Measurements from ENCODE around the gene CFAP141.

Gene CFAP141

GRCh38 chr1:154222918-154223317, 16.8 kb upstream of the CFAP141 start:
- H3K9me3 ChIP-seq (ENCODE audit: low read length) = no peaks in the 10 kb centered on the region
- H3K9ac ChIP-seq (ENCODE audit: low read length) = no peak overlapping the region
- peak overlapping the region in 1 of 2 donors; percentile 67 for H3K4me3 ChIP-seq (ENCODE audit: low read depth in 1 of 2, low read length in 2 of 2)
- H3K4me1 ChIP-seq (ENCODE audit: insufficient read depth, low read length) = peaks cover 43% of the 10 kb centered on the region
- no peaks in the 10 kb centered on the region for H3K27me3 ChIP-seq (ENCODE audit: control insufficient read depth in 1 of 2, insufficient read depth in 2 of 2, low read length in 2 of 2)
- H3K36me3 ChIP-seq (ENCODE audit: insufficient read depth, low read length) = peaks cover 29% of the 10 kb centered on the region
- no peak overlapping the region for H3K27ac ChIP-seq (ENCODE audit: low read depth, low read length)

- Histone ChIP-seq H3K36me3 (ENCODE audit: insufficient read depth, low read length) (peaks cover 30% of the 10 kb centered on the region), H3K9ac (ENCODE audit: low read length) (peak overlapping the region; percentile 85), H3K27me3 (ENCODE audit: control insufficient read depth in 1 of 2, insufficient read depth in 2 of 2, low read length in 2 of 2) (no peaks in the 10 kb centered on the region), H3K4me1 (ENCODE audit: insufficient read depth, low read length) (peaks cover 45% of the 10 kb centered on the region), H3K4me3 (ENCODE audit: low read depth in 1 of 2, low read length in 2 of 2) (peak overlapping the region in 1 of 2 donors; percentile 67), H3K9me3 (ENCODE audit: low read length) (no peaks in the 10 kb centered on the region), H3K27ac (ENCODE audit: low read depth, low read length) (no peak overlapping the region)
These were observed 16.4 kb upstream of the CFAP141 start for GRCh38 chr1:154222518-154222917.

GRCh38 chr1:154221278-154222001, 15.3 kb upstream of the CFAP141 start:
- Histone ChIP-seq H3K9me3 (ENCODE audit: low read length) (no peaks in the 10 kb centered on the region), H3K4me3 (ENCODE audit: low read depth in 1 of 2, low read length in 2 of 2) (peak overlapping the region; percentile 67 to 90), H3K27ac (ENCODE audit: low read depth, low read length) (peak overlapping the region; percentile 88), H3K27me3 (ENCODE audit: control insufficient read depth in 1 of 2, insufficient read depth in 2 of 2, low read length in 2 of 2) (no peaks in the 10 kb centered on the region), H3K9ac (ENCODE audit: low read length) (peak overlapping the region; percentile 85), H3K4me1 (ENCODE audit: insufficient read depth, low read length) (peaks cover 50% of the 10 kb centered on the region), H3K36me3 (ENCODE audit: insufficient read depth, low read length) (peaks cover 27% of the 10 kb centered on the region)

- Histone ChIP-seq H3K4me1 (ENCODE audit: insufficient read depth, low read length) (peaks cover 50% of the 10 kb centered on the region), H3K27ac (ENCODE audit: low read depth, low read length) (peak overlapping the region; percentile 88), H3K4me3 (ENCODE audit: low read depth in 1 of 2, low read length in 2 of 2) (peak overlapping the region; percentile 67 to 90), H3K9ac (ENCODE audit: low read length) (peak overlapping the region; percentile 85), H3K27me3 (ENCODE audit: control insufficient read depth in 1 of 2, insufficient read depth in 2 of 2, low read length in 2 of 2) (no peaks in the 10 kb centered on the region), H3K36me3 (ENCODE audit: insufficient read depth, low read length) (peaks cover 25% of the 10 kb centered on the region), H3K9me3 (ENCODE audit: low read length) (no peaks in the 10 kb centered on the region)
These were observed 14.8 kb upstream of the CFAP141 start for GRCh38 chr1:154220970-154221277.

DNA sequence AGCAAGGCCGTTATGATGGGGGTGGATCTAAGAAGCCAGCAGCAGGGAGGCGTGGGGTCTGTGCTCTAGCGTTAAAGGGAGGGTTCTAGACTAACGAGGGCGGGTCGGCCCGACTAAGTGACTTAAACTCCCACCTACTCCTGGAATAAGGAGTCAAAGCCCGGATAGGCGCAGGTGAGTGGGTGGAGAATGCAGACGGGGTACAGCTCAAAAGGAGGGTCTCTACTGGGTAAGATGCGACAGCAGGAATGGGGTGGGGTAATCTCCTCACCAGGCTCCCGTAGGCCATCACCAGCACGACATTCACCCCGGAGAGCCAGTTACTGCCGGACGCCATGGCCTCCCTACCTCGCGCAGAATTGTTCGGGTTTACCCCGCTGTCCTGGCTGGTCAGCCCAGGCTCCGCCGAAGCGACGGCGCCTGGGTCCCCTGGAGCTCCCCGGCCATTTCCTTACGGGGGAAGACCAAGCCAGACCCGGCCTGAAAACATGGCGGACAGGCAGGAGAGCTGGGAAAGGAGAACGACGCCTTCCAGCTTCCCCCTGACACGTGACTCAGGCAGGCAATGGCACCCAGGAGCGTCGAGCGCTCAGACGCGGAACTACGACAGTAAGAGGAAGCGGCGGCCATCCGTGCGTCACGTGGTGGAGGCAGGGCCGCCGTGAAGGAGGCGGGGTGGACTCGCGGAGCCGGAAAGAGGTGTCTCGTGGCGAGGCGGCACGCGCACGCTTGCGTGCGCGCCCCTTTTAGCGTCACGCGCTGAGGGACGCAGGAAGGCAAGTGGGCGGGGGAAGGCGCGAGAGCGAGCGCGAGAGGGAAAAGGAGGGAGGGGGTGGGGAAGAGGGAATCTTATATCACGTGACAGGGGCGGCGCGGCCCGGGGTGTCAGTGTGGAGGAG, 14.2 kb upstream of the CFAP141 start, which contains the start of gene UBAP2L:
Gene UBAP2L, plus strand, starts transcription at position 885 of the 899 bp plus-strand sequence. CDS start 4,169 bp downstream, outside the sequence.
- no peaks in the 10 kb centered on the region for H3K27me3 ChIP-seq (ENCODE audit: control insufficient read depth in 1 of 2, insufficient read depth in 2 of 2, low read length in 2 of 2)

DNA sequence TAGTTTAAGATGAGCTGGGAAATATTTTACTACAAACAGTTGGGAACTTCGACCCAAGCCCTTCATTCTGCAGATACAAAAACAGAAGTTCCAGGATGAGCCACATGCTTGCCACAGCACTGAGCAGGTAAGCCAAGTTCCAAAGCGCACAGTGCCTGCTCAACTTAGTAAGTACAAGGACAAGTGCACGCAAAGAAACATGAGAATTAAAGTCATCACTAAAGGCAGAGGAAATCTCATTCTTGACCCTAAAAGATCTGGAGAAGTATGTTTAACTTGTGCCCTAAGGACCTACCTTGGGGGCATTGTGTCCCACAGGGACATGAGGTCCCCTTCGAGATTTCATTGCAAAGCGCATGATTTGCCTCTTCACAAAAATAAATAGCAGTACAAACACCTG, 13.4 kb upstream of the CFAP141 start:
- peak overlapping the region; percentile 100 for H3K9ac ChIP-seq (ENCODE audit: low read length)
- H3K4me1 ChIP-seq (ENCODE audit: insufficient read depth, low read length) = peaks cover 50% of the 10 kb centered on the region
- peak overlapping the region; percentile 95 for H3K27ac ChIP-seq (ENCODE audit: low read depth, low read length)

More for the DNA sequence above, 14.2 kb upstream of the CFAP141 start, which contains the start of gene UBAP2L:
- H3K9ac ChIP-seq (ENCODE audit: low read length) = peak within 1 kb of the TSS; percentile 100
- peak within 1 kb of the TSS; percentile 95 for H3K27ac ChIP-seq (ENCODE audit: low read depth, low read length)
- H3K4me3 ChIP-seq (ENCODE audit: low read depth in 1 of 2, low read length in 2 of 2) = peak within 1 kb of the TSS; percentile 90 to 97
- no peaks in the 10 kb centered on the region for H3K9me3 ChIP-seq (ENCODE audit: low read length)
- H3K4me1 ChIP-seq (ENCODE audit: insufficient read depth, low read length) = peaks cover 50% of the 10 kb centered on the region
- H3K36me3 ChIP-seq (ENCODE audit: insufficient read depth, low read length) = peaks cover 25% of the 10 kb centered on the region

GRCh38 chr1:154218545-154218944, 12.4 kb upstream of the CFAP141 start:
- H3K9me3 ChIP-seq (ENCODE audit: low read length) = no peaks in the 10 kb centered on the region
- H3K4me1 ChIP-seq (ENCODE audit: insufficient read depth, low read length) = peaks cover 44% of the 10 kb centered on the region
- no peak overlapping the region for H3K27ac ChIP-seq (ENCODE audit: low read depth, low read length)
- H3K4me3 ChIP-seq (ENCODE audit: low read depth in 1 of 2, low read length in 2 of 2) = peak overlapping the region; percentile 14 to 97
- peak overlapping the region; percentile 100 for H3K9ac ChIP-seq (ENCODE audit: low read length)
- no peaks in the 10 kb centered on the region for H3K27me3 ChIP-seq (ENCODE audit: control insufficient read depth in 1 of 2, insufficient read depth in 2 of 2, low read length in 2 of 2)
- peaks cover 35% of the 10 kb centered on the region for H3K36me3 ChIP-seq (ENCODE audit: insufficient read depth, low read length)

More for the DNA sequence above, 13.4 kb upstream of the CFAP141 start:
- H3K9me3 ChIP-seq (ENCODE audit: low read length) = no peaks in the 10 kb centered on the region
- peak overlapping the region; percentile 76 to 97 for H3K4me3 ChIP-seq (ENCODE audit: low read depth in 1 of 2, low read length in 2 of 2)
- H3K36me3 ChIP-seq (ENCODE audit: insufficient read depth, low read length) = peaks cover 25% of the 10 kb centered on the region
- H3K27me3 ChIP-seq (ENCODE audit: control insufficient read depth in 1 of 2, insufficient read depth in 2 of 2, low read length in 2 of 2) = no peaks in the 10 kb centered on the region

- H3K9me3 ChIP-seq (ENCODE audit: low read length) = no peaks in the 10 kb centered on the region
- H3K9ac ChIP-seq (ENCODE audit: low read length) = no peak overlapping the region
- no peak overlapping the region for H3K4me3 ChIP-seq (ENCODE audit: low read depth in 1 of 2, low read length in 2 of 2)
- no peak overlapping the region for H3K27ac ChIP-seq (ENCODE audit: low read depth, low read length)
- peaks cover 11% of the 10 kb centered on the region for H3K4me1 ChIP-seq (ENCODE audit: insufficient read depth, low read length)
- H3K36me3 ChIP-seq (ENCODE audit: insufficient read depth, low read length) = peaks cover 57% of the 10 kb centered on the region
- no peaks in the 10 kb centered on the region for H3K27me3 ChIP-seq (ENCODE audit: control insufficient read depth in 1 of 2, insufficient read depth in 2 of 2, low read length in 2 of 2)
These were observed 7.1 kb upstream of the CFAP141 start for GRCh38 chr1:154213274-154213673.

GRCh38 chr1:154212083-154212482, 6.0 kb upstream of the CFAP141 start:
- no peak overlapping the region for H3K9ac ChIP-seq (ENCODE audit: low read length)
- no peak overlapping the region for H3K4me3 ChIP-seq (ENCODE audit: low read depth in 1 of 2, low read length in 2 of 2)
- H3K27ac ChIP-seq (ENCODE audit: low read depth, low read length) = no peak overlapping the region
- H3K9me3 ChIP-seq (ENCODE audit: low read length) = no peaks in the 10 kb centered on the region
- peaks cover 54% of the 10 kb centered on the region for H3K36me3 ChIP-seq (ENCODE audit: insufficient read depth, low read length)
- H3K4me1 ChIP-seq (ENCODE audit: insufficient read depth, low read length) = peaks cover under 1% of the 10 kb centered on the region
- H3K27me3 ChIP-seq (ENCODE audit: control insufficient read depth in 1 of 2, insufficient read depth in 2 of 2, low read length in 2 of 2) = no peaks in the 10 kb centered on the region

- Histone ChIP-seq H3K4me1 (ENCODE audit: insufficient read depth, low read length) (no peaks in the 10 kb centered on the region), H3K36me3 (ENCODE audit: insufficient read depth, low read length) (peaks cover 65% of the 10 kb centered on the region)
These were observed 2.7 kb upstream of the CFAP141 start for GRCh38 chr1:154208677-154209388.

DNA sequence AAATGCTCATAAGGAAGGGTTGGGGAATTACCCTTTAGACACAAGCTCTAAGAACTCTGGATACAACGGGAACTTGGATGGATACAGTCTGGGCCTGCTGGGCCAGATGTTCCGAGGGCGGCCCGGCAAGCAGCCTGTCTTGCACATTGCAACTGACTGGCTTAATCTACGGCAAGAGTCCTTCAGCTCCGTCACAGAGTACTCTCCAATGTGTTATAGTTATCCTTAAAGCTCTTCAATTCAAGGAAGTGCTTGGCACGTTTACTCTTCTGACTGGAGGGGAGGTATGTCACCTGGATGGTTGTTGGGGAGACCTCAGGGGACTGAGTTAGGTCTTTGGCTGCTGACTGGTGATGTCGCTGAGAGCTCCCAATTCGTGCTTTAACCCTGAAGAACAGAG, 1.1 kb upstream of the CFAP141 start:
- Histone ChIP-seq H3K4me3 (ENCODE audit: low read depth in 1 of 2, low read length in 2 of 2) (no peak overlapping the region), H3K36me3 (ENCODE audit: insufficient read depth, low read length) (peaks cover 49% of the 10 kb centered on the region), H3K4me1 (ENCODE audit: insufficient read depth, low read length) (no peaks in the 10 kb centered on the region), H3K9me3 (ENCODE audit: low read length) (no peaks in the 10 kb centered on the region), H3K9ac (ENCODE audit: low read length) (no peak overlapping the region), H3K27ac (ENCODE audit: low read depth, low read length) (no peak overlapping the region), H3K27me3 (ENCODE audit: control insufficient read depth in 1 of 2, insufficient read depth in 2 of 2, low read length in 2 of 2) (no peaks in the 10 kb centered on the region)

More at GRCh38 chr1:154208677-154209388, 2.7 kb upstream of the CFAP141 start:
- Histone ChIP-seq H3K4me3 (ENCODE audit: low read depth in 1 of 2, low read length in 2 of 2) (no peak overlapping the region), H3K9ac (ENCODE audit: low read length) (no peak overlapping the region), H3K27me3 (ENCODE audit: control insufficient read depth in 1 of 2, insufficient read depth in 2 of 2, low read length in 2 of 2) (no peaks in the 10 kb centered on the region), H3K9me3 (ENCODE audit: low read length) (no peaks in the 10 kb centered on the region), H3K27ac (ENCODE audit: low read depth, low read length) (no peak overlapping the region)
